ENCODE results near the gene NRN1.
"Not testable (repeated sequence)": the region's sequence is repeated elsewhere in the genome, so short reads cannot be mapped to it uniquely, and the experiment has no call there.

The NRN1 gene, protein sequence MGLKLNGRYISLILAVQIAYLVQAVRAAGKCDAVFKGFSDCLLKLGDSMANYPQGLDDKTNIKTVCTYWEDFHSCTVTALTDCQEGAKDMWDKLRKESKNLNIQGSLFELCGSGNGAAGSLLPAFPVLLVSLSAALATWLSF

DNA sequence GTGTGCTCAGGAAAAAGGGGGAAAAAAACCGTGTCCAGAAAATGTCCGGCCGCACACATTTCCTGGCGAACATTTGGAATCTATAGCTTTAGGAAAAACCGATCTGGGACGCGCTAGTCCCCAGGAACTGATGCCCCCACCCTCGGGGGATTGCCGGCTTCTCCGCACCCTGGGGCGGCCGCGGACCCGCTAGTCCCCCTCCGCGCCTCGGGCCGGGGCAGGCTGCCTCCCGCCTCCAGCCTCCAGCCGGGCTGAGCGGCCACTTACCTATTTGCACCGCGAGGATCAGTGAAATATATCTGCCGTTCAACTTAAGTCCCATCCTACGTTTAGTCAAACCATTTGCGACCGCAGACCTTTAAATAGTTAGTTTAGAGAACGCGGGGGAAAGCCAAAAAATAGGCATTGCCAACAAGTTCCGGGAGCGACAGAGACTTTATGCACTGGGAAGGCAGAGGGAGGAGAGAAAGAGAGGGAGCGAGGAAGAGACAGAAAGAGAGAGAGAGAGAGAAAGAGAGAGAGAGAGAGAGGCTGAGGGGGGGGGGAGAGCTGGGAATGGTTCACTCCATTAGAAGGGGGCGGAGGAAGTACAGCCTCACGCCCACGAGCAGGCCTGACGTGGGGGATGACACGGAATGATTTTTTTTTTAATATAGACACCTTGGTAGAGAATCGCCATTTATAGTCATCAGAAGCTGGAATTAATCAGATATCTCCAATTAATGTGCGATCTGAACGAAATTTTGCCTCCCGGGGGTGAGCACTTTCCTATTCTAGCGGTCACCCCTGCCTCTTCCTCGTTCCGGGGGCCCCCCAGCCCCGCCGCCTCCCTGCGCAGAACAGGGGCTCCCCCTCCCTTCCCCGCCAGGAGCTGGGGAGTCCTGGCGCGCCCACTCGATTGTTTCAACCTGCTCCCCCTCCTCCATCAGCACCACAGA is at the start of gene NRN1:
NRN1 (minus strand) TSS at position 498 of the 938 bp plus-strand sequence; CDS start at position 322, 176 bp downstream.
- DNase-seq: no peak

DNA sequence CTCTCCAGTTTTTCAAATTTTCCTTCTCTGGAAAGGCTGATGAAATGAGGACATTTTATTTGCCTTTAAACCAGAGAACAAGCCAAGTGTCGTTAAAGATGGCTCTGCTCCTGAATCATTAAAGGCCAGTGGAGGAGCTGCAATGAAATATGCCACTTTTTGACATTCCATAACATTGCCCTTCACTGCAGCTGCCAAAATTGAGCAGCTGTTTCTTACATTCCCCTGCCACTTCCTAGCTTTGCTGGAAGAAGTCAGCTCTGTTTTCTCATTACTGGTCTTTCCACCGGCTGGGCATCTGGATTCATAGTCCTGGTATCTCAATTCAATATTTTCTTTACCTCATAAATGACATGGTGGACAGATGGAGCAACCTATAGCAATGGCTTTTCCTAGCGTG is 45.5 kb upstream of the NRN1 start:
- no peak for DNase-seq

DNA sequence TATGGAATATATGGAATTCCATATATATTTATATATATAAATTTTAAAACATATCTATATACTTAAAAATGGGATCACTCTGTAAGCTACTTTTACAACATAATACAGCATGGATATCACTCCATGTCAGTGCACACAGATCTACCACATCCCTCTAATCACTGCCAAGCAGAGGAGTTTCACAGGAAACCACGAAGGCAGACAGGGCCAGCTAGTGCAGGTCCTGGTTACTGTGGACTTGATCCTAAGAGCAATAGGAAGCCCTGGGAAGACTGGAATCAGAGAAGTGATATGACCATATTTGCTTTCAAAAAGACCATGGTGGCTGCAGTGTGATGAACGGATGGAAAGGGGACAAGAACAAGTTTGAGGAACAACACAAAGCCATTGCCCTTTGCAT is 40.0 kb upstream of the NRN1 start:
- no peak for DNase-seq

DNA sequence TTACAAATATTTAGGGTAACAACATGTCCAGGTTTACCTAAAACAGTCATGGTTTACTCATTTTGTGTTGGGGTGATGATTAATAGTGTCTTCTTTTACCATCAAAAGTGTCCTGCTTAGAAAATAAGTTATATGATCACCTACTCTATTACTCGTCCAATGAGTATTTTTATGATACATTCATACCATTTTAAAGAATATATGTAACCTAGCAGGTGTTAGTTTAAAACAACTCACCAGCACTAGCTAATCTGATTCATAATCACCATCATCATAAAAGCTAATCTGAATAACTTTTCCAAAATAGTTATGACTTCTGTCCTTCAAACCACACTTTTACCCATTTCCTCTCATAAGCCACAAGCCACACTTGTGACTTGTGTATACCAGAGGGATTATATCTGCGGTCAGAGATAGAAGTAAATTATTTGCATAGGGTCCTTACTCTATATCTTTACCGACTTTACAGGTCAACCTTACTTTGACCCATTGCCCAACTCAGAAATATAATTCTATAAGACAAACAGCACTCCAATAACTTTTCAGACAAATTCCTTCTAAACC is 33.3 kb upstream of the NRN1 start:
- DNase-seq: no peak

DNA sequence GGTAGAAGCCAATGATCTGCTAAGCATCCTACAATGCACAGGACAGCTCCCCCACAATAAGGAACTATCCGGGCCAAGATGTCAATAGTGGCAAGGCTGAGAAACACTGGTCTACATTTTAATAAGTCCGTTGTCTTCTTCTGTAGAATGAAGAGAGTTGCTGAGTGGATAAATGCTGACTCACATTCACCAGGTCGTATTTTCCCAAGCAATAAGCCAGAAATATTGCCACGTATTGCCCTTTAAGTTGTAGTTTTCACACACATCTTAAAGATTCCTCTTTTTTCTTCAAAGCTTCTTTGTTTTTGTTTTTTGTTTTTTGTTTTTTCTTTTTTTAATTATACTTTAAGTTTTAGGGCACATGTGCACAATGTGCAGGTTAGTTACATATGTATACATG is 30.5 kb upstream of the NRN1 start:
- DNase-seq: no peak

DNA sequence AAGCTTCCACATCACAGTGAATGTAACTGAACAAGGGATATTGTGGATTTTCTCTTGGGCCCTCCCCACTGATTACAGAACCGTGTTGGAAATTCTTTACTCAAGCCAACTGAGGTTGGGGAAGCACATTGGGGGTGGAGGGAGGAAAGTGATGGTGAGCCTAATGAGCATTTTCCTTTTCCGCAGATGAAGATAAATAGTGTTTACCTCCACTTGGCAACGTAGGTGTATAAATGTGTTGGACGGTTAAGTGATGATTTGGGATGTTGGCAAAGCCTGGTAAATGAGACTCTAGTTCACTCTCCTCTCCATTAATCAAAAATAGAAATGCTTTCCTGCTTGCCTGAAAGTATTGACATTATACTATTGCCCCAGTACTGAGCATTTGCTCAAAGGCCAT is 27.1 kb upstream of the NRN1 start:
- no peak for DNase-seq

DNA sequence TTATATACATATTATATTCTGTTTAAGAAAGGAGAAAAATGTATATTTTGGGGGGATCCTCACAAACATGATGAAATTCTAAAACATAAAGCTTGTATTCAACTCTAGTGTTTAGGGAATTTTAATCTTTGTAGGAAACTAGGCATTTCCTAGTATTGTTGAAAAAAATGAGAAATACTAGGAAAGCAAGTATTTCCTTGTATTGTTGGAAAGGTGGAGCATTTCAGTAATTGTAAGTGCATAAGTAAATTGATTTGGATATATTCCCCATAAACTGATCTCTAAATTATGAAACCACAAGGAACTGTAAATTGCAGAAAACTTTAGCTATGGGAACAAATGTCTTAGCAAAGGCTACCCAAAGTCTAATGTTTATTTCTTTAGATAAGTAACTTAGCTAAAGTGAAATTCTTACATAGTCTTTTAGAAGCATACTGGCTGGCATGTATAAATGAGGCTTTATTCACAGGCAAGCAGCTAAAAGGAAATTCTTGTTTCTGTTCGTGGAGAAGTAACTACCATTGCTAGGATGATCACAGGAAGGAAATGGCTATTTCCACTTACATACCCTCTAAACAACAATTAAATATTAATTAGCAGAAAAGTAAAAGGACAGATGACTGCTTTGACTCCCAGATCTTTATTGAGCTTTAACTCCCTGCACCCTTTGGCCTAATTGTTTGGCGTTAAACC is 19.9 kb upstream of the NRN1 start:
- no peak for DNase-seq

DNA sequence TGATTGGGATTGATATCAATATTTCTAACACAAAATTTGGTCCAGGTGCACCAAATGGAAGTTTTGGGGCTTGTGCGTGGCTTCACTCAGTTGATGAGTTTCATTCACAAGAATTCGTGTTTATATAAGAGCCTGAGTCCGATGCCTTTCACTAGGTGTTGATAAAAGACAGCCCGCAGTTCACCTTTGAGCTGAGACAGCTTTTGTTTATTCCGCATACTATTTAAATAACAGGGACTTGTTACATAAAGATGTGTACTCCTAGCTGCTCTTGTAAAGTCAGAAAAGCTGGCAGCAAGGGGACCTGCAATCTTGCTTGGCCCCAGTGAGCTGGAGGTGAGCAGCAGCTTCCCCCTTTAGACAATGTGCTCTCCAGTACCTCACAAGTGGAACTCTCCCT is 19.0 kb upstream of the NRN1 start:
- DNase-seq: no peak

DNA sequence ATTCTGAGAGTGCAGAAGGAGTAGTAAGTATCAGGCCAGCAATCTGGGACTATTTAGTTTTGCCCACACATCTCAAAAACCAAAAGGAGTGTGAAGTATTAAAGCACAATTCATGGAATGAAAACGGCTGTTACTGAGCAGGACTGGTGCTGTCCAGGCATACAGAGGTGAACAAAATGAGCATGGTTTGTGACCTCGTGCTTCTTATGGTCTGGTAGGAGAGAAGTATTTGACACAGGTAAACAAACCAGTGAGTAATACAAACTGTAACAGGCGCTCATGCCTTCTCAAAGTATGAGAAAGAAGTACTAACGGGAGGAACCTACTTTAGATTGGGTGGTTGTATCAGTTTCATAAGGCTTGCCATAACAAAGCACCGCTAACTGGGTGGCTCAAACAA is 17.5 kb upstream of the NRN1 start:
- no peak for DNase-seq

DNA sequence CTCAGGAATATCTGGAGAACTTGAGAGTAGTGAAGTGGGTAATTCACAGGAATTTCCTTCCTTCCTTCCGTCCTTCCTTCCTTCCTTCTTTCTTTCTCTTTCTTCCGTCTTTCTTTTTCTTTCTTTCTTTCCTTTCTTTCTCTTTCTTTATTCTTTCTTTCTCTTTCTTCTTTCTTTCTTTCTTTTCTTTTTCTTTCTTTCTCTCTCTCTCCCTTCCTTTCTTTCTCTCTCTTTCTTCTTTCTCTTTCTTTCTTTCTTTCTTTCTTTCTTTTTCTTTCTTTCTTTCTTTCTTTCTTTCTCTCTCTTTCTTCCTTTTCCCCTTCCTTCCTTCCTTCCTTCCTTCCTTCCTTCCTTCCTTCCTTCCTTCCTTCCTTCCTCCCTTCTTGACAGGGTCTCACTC is 16.1 kb upstream of the NRN1 start:
- DNase-seq: not testable (repeated sequence)

DNA sequence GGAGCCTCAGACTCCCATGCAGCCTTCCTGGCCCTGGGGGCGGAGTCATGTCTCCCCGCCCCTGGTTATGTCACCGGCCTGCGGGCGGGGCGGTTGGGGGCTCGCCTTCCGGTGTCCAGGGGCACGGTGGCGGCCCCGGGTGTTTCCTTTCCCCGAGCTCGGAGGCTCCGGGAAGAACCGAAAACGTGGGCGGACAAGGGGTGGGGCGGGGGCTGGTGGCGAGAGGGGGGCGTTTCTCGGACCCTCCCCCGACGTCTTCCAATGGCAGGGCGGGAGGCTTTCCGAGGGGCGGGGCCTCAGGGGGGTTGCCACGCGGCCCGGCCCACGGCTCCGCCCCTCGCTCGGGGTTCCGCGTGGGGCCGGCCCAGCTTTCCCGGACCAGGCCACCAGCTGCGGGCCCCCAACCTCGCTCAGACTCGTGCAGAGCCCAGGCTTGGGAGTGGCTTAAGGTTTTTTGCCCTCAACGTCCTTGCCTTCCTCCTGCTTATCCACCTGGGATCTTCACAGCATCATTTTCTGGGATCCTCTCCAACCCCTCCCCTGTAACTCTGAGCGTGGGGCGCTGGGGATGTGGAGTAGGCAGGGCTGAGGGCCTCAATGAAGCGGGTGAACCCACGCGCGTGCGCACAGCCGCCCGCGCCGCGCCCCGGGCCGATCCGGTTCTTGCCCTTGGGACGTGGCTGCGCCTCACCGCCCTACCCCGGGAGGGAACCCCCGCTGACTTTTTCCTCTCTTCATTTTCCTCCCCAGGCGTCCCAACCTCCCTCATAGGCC is 2.1 kb upstream of the NRN1 start:
- peak; percentile 49 for DNase-seq

DNA sequence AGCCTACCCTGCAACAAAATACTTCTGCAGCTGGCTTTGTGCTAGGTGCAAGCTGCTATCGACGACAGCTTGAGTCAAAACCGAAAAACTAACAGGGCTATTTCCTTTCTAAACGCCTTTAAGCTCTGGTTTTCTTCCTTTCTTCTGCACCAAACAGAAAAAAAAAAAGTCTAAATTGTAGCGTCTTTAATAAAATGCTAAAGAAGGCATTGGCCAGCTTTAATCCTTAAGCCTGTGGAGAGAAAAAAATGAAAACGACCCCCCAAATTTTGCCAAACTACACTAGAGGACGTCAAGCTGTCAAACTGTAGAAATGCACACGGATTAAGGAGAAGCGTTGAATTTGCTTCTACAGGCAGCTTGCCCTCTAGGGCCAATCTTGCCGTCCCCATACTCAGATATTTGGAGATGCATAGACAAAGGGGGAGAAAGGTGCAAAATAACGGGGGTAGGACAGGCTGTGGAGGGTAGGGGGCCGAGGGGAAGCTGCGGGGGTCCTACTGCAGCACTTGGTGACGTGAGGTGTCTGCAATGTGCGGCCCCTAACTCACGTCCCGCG is 1.4 kb upstream of the NRN1 start:
- no peak for DNase-seq

DNA sequence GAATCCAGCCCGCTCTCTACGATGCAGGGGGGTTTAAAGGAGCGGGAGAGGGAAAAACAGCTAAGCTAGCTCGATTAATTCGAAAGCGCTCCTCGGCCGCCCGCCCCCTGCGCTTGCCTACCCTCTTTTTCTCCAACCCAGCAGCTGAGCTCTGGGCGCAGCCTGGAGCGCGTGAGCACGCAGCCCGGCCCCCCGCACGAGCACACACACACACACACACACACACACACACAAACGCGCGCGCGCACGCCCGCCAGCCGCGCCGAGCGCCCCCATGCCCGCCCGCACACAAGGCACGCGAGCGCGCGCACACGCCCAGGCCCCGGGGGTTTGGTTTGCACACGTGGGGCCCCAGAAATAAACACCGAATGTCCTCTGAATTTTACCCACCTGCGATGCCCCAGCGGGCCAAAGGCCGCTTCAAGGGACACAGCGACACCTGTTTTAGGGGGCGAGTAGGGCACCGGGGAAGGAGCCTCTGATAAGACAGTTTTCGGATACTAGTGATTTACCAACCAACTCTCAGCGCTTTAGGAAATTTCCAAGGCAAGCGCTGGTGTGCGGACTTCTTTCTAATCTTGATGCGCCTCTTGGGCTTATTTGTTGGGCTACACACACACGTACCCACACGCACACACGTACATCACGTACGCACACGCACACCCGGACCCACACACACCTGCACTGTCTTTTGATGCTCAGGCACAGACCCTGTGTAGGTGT is 802 bp upstream of the NRN1 start:
- no peak for DNase-seq

DNA sequence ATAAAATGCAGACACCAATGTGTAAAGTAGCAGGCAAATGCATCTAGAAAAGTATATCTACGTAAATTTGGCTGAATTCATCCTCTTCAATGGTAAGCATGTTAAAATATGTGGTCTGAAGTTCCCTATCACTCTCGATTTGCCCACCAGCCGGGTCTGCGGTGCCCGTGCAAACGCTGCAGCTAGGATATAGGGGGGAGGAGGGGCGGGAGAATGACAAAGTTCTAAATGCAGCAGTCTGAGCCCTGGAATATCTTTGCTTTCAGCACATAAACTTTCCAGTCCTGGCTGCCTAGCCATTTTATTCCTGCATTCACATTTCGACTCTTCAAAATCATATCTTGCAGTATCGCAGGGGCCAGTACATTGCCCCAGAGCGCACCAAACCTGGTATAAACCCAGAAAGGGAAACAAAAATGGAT is 708 bp downstream of the NRN1 start:
- no peak for DNase-seq

DNA sequence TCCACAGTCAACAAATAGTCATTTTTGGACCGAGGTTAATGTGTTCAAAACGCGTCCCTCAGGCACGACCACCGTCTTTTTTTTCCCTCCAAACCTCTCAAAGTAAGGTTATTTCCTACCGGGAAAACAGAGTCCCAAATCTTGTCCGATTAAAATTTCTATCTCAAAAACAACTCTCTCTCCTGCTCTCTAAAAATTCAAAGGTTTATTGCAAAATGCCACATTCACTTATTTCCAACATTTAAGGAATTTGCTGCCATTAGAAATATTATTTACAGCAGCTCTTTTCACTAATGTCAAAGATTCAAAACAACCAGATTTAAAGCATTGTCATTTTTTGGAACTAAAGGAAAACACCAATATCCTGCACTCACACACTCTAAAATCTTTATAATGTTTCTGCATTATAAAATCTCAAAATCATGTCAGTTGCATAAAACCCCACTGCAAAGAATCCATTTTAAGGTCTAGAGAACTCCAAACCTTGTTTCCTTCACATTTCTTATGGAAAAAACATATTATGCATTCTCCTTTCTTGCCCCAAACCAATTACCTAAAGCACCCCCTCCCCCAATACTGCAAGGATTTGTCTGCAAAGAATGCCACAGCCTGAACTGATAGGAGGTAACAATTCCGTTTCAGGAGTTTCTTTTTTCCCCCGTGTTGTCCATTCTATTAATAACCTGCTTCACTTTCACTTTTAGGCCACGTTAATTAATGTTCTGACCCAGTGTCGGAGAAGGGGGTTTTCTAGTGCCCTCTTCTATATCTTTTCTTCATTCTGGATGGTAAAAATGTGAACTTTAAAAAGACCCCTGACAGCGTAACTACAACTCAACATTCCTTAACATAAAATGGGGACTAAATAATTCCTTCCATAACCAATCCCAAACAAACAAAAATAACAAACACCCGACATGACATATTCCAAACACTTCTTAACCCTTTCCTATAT is 1.4 kb downstream of the NRN1 start:
- no peak for DNase-seq

DNA sequence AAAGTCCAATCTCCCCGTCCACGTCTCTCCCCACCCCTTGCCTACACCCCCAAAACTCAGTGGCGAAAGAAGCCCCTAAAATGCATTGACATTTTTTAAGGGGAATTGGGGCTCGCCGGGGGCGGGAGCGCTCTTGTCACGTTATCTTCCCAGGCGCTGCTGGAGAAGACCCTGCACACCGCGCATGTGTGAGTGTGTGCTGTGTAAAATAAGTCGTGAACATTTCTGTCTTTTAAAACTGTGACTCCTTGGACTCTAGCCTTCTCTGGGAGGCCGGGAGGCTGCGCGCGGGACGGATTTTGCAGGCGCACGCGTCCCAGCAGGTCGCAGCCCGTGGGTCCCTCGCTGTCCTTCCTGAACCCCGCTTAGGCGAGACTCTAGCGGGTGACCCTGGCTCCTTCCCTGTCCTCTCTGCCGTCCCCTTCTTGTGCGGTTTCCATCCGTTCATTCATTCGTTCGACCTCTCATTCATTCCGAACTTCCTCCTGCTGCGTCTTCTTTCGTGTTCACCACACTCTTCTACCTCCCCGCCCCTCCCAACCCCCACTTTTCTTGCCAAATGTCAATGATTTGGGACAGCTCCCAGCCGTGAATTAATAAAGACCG is 2.2 kb downstream of the NRN1 start:
- no peak for DNase-seq

DNA sequence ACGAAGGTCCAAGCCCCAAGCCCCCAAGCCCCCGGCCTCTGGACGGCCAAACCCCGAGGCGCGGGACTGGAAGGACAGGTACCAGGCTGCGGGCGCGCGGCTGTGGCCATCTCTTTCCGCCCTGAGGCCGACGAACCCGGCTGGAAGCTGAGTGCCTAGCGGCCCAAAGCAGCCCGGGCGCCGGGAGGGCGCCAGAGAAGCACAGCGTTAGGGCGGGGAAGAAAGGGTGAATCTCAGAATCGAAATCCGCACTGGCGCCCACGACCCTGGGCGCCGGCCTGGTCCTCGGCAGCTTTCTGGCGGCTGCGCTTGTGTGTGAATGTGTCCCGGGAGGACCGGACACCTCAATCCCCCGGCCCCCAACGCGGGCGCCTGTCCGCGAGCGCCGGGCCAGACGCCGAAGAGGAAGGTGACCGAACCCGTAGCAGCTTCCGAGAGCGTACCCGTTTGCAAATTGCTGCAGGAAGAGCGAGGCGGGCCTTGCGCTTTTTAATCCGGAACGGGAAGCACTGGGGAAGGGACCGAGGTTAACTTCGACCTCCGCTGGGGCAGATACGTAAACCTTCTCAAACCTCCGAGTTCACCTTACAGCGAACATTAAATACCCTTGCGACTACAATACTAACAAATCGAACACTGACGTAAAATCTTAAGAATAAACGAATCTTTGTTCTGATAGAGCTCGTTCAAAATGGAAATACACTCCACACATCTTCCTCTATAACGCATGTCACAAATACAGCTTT is 2.9 kb downstream of the NRN1 start:
- DNase-seq: peak; percentile 42

DNA sequence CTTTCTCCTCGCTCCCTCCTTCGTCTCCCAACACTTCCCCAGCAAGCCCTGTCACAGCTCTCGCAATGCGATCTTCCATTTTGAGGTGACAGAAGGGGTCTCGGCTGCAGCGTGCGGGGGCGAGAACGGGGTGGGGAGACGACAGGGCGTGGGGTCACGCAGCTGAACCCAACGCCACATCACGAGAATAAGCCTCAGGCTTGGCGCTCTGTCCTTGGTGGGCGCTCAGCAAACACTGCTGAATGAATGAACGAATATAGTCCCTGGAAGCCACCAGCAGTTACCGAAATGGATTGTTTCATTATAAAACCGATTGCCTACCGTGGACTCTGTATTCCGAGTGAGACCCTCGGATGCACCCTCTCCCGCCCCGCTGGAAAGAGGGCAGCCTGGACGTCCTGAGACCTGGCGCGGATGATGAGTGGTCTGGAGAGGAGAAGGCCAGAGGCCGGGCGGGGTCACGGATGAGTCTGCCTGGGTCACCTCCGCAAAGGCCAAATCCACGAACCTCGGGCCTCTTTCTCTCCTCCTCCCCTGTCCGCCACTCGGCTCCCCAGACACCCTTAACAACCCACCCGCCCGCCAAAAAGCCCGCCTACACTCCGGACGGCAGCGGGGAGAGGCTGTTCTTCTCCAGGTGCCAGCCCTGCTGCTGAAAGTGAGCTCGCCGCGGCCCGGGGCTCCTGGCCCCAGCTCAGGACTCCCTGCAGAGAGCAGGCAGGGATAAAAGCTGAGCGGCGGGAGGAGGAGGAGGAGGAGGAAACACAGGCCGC is 3.7 kb downstream of the NRN1 start:
- DNase-seq: no peak
